Neural cell (in vitro differentiated cells): ENCODE results near the gene PSMB3. TPM values are rescaled to one million over a fixed set of nuclear protein-coding genes. Genes with fewer than 3 reads are reported as not detected.

Experiments
- H2AFZ ChIP-seq: fragments of 200-600, 300-800 bp; sonication (generic), shearing (Covaris generic); 2 replicates; pipeline ENCODE4 v1.6.0; 2014; ENCODE audit warnings: low read depth, mild to moderate bottlenecking, antibody characterized with exemption, low read length, moderate library complexity
- H3F3A ChIP-seq: fragments of 200-600 bp; shearing (Covaris generic); 2 replicates; pipeline ENCODE4 v1.6.1; 2016; ENCODE audit warnings: mild to moderate bottlenecking, moderate library complexity, mixed read lengths, antibody characterized with exemption, low read length; ENCODE audit not compliant: insufficient read depth, poor library complexity, severe bottlenecking
- H3K27ac ChIP-seq: fragments of 200-600, 300-800 bp; sonication (generic), shearing (Covaris generic); 2 replicates; pipeline ENCODE4 v1.5.1; 2014; ENCODE audit warnings: mild to moderate bottlenecking, low read length, moderate library complexity
- H3K27me3 ChIP-seq: fragments of 300-800, 200-600 bp; sonication (generic), shearing (Covaris generic); 2 replicates; pipeline ENCODE4 v1.6.0; 2014; ENCODE audit warnings: mild to moderate bottlenecking, low read depth, low read length, moderate library complexity; ENCODE audit not compliant: insufficient read depth
- H3K36me3 ChIP-seq: fragments of 300-800, 200-600 bp; sonication (generic), shearing (Covaris generic); 2 replicates; pipeline ENCODE4 v1.5.1; 2014; ENCODE audit warnings: mild to moderate bottlenecking, antibody characterized with exemption, low read length, moderate library complexity; ENCODE audit not compliant: insufficient read depth
- H3K4me2 ChIP-seq: fragments of 300-800, 200-600 bp; sonication (generic), shearing (Covaris generic); 2 replicates; pipeline ENCODE4 v1.6.0; 2014; ENCODE audit warnings: mild to moderate bottlenecking, low read length
- H3K4me3 ChIP-seq: fragments of 300-800, 200-600 bp; sonication (generic), shearing (Covaris generic); 2 replicates; pipeline ENCODE4 v1.5.1; 2014; ENCODE audit warnings: mild to moderate bottlenecking, low read length, moderate library complexity
- H3K79me2 ChIP-seq: fragments of 200-600 bp; shearing (Covaris generic); replicated peaks from 2 replicates; pipeline ENCODE4 v1.6.0; 2014; ENCODE audit warnings: mild to moderate bottlenecking, low read length, moderate library complexity; ENCODE audit not compliant: insufficient read depth
- H3K9ac ChIP-seq: fragments of 300-800, 200-600 bp; sonication (generic), shearing (Covaris generic); 2 replicates; pipeline ENCODE4 v1.6.1; 2016; ENCODE audit warnings: mild to moderate bottlenecking, low read length, mixed read lengths
- H3K9me2 ChIP-seq: fragments of 200-600 bp; shearing (Covaris generic); 2 replicates; pipeline ENCODE4 v1.6.1; 2016; ENCODE audit warnings: mild to moderate bottlenecking, low read length, mixed read lengths; ENCODE audit not compliant: insufficient read depth
- H3K9me3 ChIP-seq: fragments of 200-600, 300-800 bp; sonication (generic), shearing (Covaris generic); 2 replicates; pipeline ENCODE4 v1.6.1; 2016; ENCODE audit warnings: mild to moderate bottlenecking, mixed run types, low read length, moderate library complexity, mixed read lengths
- H4K20me1 ChIP-seq: fragments of 200-600 bp; shearing (Covaris generic); 2 replicates; pipeline ENCODE4 v1.6.1; 2016; ENCODE audit warnings: mild to moderate bottlenecking, mixed run types; ENCODE audit not compliant: insufficient read depth
- CTCF ChIP-seq: fragments of 450-650 bp; IDR thresholded peaks from 2 replicates; pipeline ENCODE4 v1.5.1; 2014; ENCODE audit warnings: antibody characterized with exemption, mild to moderate bottlenecking, moderate library complexity; ENCODE audit not compliant: poor library complexity, severe bottlenecking
- EP300 ChIP-seq: fragments of 450-650 bp; conservative IDR thresholded peaks from 2 replicates; pipeline ENCODE4 v1.6.1; 2014; ENCODE audit warnings: antibody characterized with exemption, mild to moderate bottlenecking, moderate library complexity; ENCODE audit not compliant: poor library complexity, severe bottlenecking
- EZH2 ChIP-seq: fragments of 200-600, 300-800 bp; shearing (Covaris generic), sonication (generic); IDR thresholded peaks from 2 replicates; pipeline ENCODE4 v1.6.1; 2014; ENCODE audit warnings: antibody characterized with exemption, low read length, borderline replicate concordance, mild to moderate bottlenecking; ENCODE audit not compliant: insufficient read depth, poor library complexity, severe bottlenecking
- MXI1 ChIP-seq: fragments of 450-650 bp; conservative IDR thresholded peaks from 2 replicates; pipeline ENCODE4 v1.6.1; 2014; ENCODE audit warnings: antibody characterized with exemption, mild to moderate bottlenecking; ENCODE audit not compliant: poor library complexity, severe bottlenecking
- POLR2AphosphoS5 ChIP-seq: IDR thresholded peaks from 2 replicates; pipeline ENCODE4 v1.6.1; 2012
- RAD21 ChIP-seq: fragments of 450-650 bp; conservative IDR thresholded peaks from 2 replicates; pipeline ENCODE4 v1.6.1; 2014; ENCODE audit warnings: antibody characterized with exemption, mild to moderate bottlenecking, moderate library complexity
- REST ChIP-seq: IDR thresholded peaks from 2 replicates; pipeline ENCODE4 v1.6.1; 2012; ENCODE audit warnings: borderline replicate concordance
- SMC3 ChIP-seq: fragments of 450-650 bp; conservative IDR thresholded peaks from 2 replicates; pipeline ENCODE4 v1.6.1; 2014; ENCODE audit warnings: antibody characterized with exemption, mild to moderate bottlenecking, moderate library complexity; ENCODE audit not compliant: poor library complexity
- TAF1 ChIP-seq: IDR thresholded peaks from 2 replicates; pipeline ENCODE4 v1.6.1; 2012; ENCODE audit warnings: low read depth
- polyA plus RNA-seq: library from polyadenylated mRNA; depleted of rRNA; stranded (reverse); fragments of >200 nt; gene quantifications from 2 replicates; pipeline ENCODE4 v1.2.3, GENCODE V29; 2014

Gene PSMB3
- polyA plus RNA-seq, 1 donor from 2014 or later, result 338 TPM

- H3K9me2 ChIP-seq, result no peaks in the 10 kb centered on the region
- H3K4me2 ChIP-seq, result no peak overlapping the region
- no peak overlapping the region for H3K9ac ChIP-seq
- H3K27ac ChIP-seq, result no peak overlapping the region
- no peak overlapping the region for H2AFZ ChIP-seq
- H3K27me3 ChIP-seq, result no peaks in the 10 kb centered on the region
- H3K36me3 ChIP-seq, result no peaks in the 10 kb centered on the region
- H4K20me1 ChIP-seq, result peaks cover 23% of the 10 kb centered on the region
- no peak for TF ChIP-seq REST
- no peak for TF ChIP-seq RAD21
- TF ChIP-seq MXI1, result no peak
- no peak for TF ChIP-seq TAF1
- TF ChIP-seq EP300, result no peak
- no peak for TF ChIP-seq EZH2
- no peak for TF ChIP-seq CTCF
- no peak for TF ChIP-seq SMC3
- TF ChIP-seq POLR2AphosphoS5, result no peak
- H3K4me3 ChIP-seq, result no peak overlapping the region
- peaks cover 33% of the 10 kb centered on the region for H3K79me2 ChIP-seq
- no peaks in the 10 kb centered on the region for H3K9me3 ChIP-seq
- H3F3A ChIP-seq, result no peaks in the 10 kb centered on the region
Measured at GRCh38 chr17:38738007-38738662, 14.4 kb upstream of the PSMB3 start.

- no peak overlapping the region for H3K27ac ChIP-seq
- H3K27me3 ChIP-seq, result no peaks in the 10 kb centered on the region
- no peaks in the 10 kb centered on the region for H3K9me2 ChIP-seq
- TF ChIP-seq REST (no peak), EZH2 (no peak), EP300 (no peak), POLR2AphosphoS5 (no peak), TAF1 (no peak), RAD21 (no peak), MXI1 (no peak), CTCF (no peak), SMC3 (no peak)
- no peaks in the 10 kb centered on the region for H3K9me3 ChIP-seq
- H3K4me2 ChIP-seq, result no peak overlapping the region
- H4K20me1 ChIP-seq, result peaks cover 23% of the 10 kb centered on the region
- no peak overlapping the region for H2AFZ ChIP-seq
- peaks cover 38% of the 10 kb centered on the region for H3K79me2 ChIP-seq
- H3K9ac ChIP-seq, result no peak overlapping the region
- no peaks in the 10 kb centered on the region for H3K36me3 ChIP-seq
- H3K4me3 ChIP-seq, result no peak overlapping the region
- H3F3A ChIP-seq, result no peaks in the 10 kb centered on the region
Measured at GRCh38 chr17:38738686-38739085, 13.9 kb upstream of the PSMB3 start.
